Measurements from ENCODE around the gene NCAPD2.
"Not testable (repeated sequence)": the region's sequence is repeated elsewhere in the genome, so short reads cannot be mapped to it uniquely, and the experiment has no call there.

GRCh38 chr12:6497291-6497690 lies 3.4 kb downstream of the NCAPD2 start:
- TF ChIP-seq, protein P1, sequence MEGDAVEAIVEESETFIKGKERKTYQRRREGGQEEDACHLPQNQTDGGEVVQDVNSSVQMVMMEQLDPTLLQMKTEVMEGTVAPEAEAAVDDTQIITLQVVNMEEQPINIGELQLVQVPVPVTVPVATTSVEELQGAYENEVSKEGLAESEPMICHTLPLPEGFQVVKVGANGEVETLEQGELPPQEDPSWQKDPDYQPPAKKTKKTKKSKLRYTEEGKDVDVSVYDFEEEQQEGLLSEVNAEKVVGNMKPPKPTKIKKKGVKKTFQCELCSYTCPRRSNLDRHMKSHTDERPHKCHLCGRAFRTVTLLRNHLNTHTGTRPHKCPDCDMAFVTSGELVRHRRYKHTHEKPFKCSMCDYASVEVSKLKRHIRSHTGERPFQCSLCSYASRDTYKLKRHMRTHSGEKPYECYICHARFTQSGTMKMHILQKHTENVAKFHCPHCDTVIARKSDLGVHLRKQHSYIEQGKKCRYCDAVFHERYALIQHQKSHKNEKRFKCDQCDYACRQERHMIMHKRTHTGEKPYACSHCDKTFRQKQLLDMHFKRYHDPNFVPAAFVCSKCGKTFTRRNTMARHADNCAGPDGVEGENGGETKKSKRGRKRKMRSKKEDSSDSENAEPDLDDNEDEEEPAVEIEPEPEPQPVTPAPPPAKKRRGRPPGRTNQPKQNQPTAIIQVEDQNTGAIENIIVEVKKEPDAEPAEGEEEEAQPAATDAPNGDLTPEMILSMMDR (IDR thresholded peaks at IDR 0.05; ENCODE audit: low read depth, low read length): not testable (repeated sequence)
- not testable (repeated sequence) for TF ChIP-seq EZH2phosphoT487 (IDR thresholded peaks at IDR 0.05; ENCODE audit: low read depth)
